ENCODE measurements around the gene ZWILCH. TPM values are rescaled to one million over a fixed set of nuclear protein-coding genes. Genes with fewer than 3 reads are reported as not detected.

ZWILCH gene
- total and polyA plus RNA-seq, 2 donors (not counting 3 experiments of a cell fraction or from before 2014, with no cell fraction given): 9.3 to 28.8 TPM

GRCh38 chr15:66564136-66565041 is 59.3 kb downstream of the ZWILCH start:
- Histone ChIP-seq H3K27ac (ENCODE audit: insufficient read depth, low read depth, low read length) (no peak overlapping the region), H3K36me3 (ENCODE audit: control insufficient read depth in 2 of 2, extremely low read depth in 1 of 2, insufficient read depth in 2 of 2, low read length in 2 of 2) (no peaks in the 10 kb centered on the region), H3K27me3 (ENCODE audit: control insufficient read depth in 2 of 2, insufficient read depth in 2 of 2, low read length in 2 of 2) (no peaks in the 10 kb centered on the region), H3K4me2 (ENCODE audit: insufficient read depth, low read length) (no peak overlapping the region), H3K4me3 (replicated peaks in 1 of 3; ENCODE audit: insufficient read depth in 1 of 3, low read depth in 1 of 3, low read length in 3 of 3) (no peak overlapping the region), H2AFZ (ENCODE audit: low read depth, low read length) (no peak overlapping the region), H3K79me2 (ENCODE audit: control insufficient read depth, insufficient read depth, low read length) (no peaks in the 10 kb centered on the region), H3K4me1 (ENCODE audit: control insufficient read depth, extremely low read depth, insufficient read depth, low read length) (no peaks in the 10 kb centered on the region), H3K9me3 (replicated peaks; ENCODE audit: control insufficient read depth, insufficient read depth, low read length) (no peaks in the 10 kb centered on the region), H3K9me1 (replicated peaks; ENCODE audit: control insufficient read depth, extremely low read depth, insufficient read depth, low read length) (no peaks in the 10 kb centered on the region), H3K9ac (replicated peaks; ENCODE audit: extremely low read depth, insufficient read depth, low read length) (no peak overlapping the region), H4K20me1 (replicated peaks; ENCODE audit: control insufficient read depth, extremely low read depth, insufficient read depth, low read length) (no peaks in the 10 kb centered on the region)
- FAIRE-seq (no peak), DNase-seq (ENCODE audit: low read depth, low spot score) (no peak)
- TF ChIP-seq CTCF (IDR thresholded peaks at IDR 0.05; ENCODE audit: extremely low read depth in 1 of 2, insufficient read depth in 1 of 2, low read depth in 1 of 2, low read length in 2 of 2) (no peak), EZH2 (IDR thresholded peaks at IDR 0.05; ENCODE audit: borderline replicate concordance, low read depth, low read length, severe bottlenecking) (no peak), MAX (IDR thresholded peaks at IDR 0.05; ENCODE audit: insufficient read depth, insufficient read length) (no peak), JUN (IDR thresholded peaks at IDR 0.05; ENCODE audit: borderline replicate concordance, insufficient read depth, insufficient read length, low read depth) (no peak), POLR2AphosphoS5 (IDR thresholded peaks at IDR 0.05; ENCODE audit: insufficient read depth, low read depth, low read length) (no peak), FOS (IDR thresholded peaks at IDR 0.05; ENCODE audit: borderline replicate concordance, insufficient read depth, low read length) (no peak), GATA2 (IDR thresholded peaks at IDR 0.05; ENCODE audit: insufficient read depth, insufficient read length, low read depth, low read length) (no peak), MYC (IDR thresholded peaks at IDR 0.05; ENCODE audit: low read depth, low read length) (no peak), POLR2A (IDR thresholded peaks at IDR 0.05; ENCODE audit: low read depth, low read length) (no peak)
- POLR2A ChIA-PET: no interaction called here
- CTCF ChIA-PET: no interaction called here
- BruUV-seq (replicated peaks): no TSS peak
- intact Hi-C loops (cut with micrococcal nuclease): no loop called here
- dilution Hi-C loops (cut with MboI; ENCODE audit: extremely low pct_ligation_motif_present, low sequenced_read_pairs): no loop called here

All from endothelial cell of umbilical vein (primary cell).